Left ventricle myocardium inferior (tissue), 1 donor: ENCODE measurements around the gene ARL2. TPM values are rescaled to one million over a fixed set of nuclear protein-coding genes. Genes with fewer than 3 reads are reported as not detected.
"Not testable (repeated sequence)": the region's sequence is repeated elsewhere in the genome, so short reads cannot be mapped to it uniquely, and the experiment has no call there.

Source experiments
- DNase-seq: peaks from one replicate; pipeline ENCODE4 v3.0.0-alpha.2; 2020
- H3K27ac ChIP-seq: fragments of 200-600 bp; replicated peaks from 2 replicates; pipeline ENCODE4 v1.8.0; 2021
- H3K27me3 ChIP-seq: fragments of 200-600 bp; 2 replicates; pipeline ENCODE4 v1.8.0; 2021; ENCODE audit warnings: low read depth
- H3K36me3 ChIP-seq: fragments of 200-600 bp; 2 replicates; pipeline ENCODE4 v1.8.0; 2021
- H3K4me1 ChIP-seq: fragments of 200-600 bp; 2 replicates; pipeline ENCODE4 v1.8.0; 2021
- H3K4me3 ChIP-seq: fragments of 200-600 bp; 2 replicates; pipeline ENCODE4 v1.8.0; 2021; ENCODE audit warnings: mild to moderate bottlenecking, moderate library complexity
- H3K9me3 ChIP-seq: fragments of 200-600 bp; replicated peaks from 2 replicates; pipeline ENCODE4 v1.8.0; 2021
- intact Hi-C: fragments of 100-400 bp; cut with micrococcal nuclease; formaldehyde crosslinking; loops from one replicate; pipeline ENCODE4 v1.11.0; 2022
- total RNA-seq: library from RNA; stranded (reverse); fragmentation: NEBNext Ultra II Directional; extraction: Animal tissue kit (Norgen Biotek cat#: 25700); gene quantifications from one replicate; pipeline ENCODE4 v1.2.1, GENCODE V29; 2021
- TF ChIP-seq, protein P1 (sequence below): fragments of 200-600 bp; IDR thresholded peaks from 2 replicates; pipeline ENCODE4 v1.8.0; 2021; ENCODE audit warnings: antibody characterized with exemption, mild to moderate bottlenecking, borderline replicate concordance
- donor health status: DM: no; HTN: yes; CAD: no; lungs with severe emphysema.

ARL2 gene
- total RNA-seq, 1 donor from 2014 or later, result 128 TPM

DNA sequence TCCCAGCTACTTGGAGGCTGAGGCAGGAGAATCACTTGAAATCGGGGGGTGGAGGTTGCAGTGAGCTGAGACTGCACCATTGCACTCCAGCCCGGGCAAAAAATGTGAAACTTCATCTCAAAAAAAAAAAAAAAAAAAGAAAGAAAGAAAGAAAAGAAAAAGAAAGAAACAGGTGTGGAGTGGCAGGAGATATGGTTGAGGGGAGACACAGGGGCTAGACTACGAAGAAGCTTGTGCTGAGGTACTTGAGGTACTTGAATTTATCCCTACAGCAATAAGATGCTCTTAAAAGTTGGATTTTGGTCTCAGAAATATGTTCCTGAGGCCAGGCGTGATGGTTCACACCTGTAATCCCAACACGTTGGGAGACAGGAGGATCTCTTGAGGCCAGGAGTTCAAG is 39.8 kb upstream of the ARL2 start:
- H3K4me1 ChIP-seq, result peaks cover 15% of the 10 kb centered on the region
- H3K9me3 ChIP-seq, result no peaks in the 10 kb centered on the region
- TF ChIP-seq, protein P1, sequence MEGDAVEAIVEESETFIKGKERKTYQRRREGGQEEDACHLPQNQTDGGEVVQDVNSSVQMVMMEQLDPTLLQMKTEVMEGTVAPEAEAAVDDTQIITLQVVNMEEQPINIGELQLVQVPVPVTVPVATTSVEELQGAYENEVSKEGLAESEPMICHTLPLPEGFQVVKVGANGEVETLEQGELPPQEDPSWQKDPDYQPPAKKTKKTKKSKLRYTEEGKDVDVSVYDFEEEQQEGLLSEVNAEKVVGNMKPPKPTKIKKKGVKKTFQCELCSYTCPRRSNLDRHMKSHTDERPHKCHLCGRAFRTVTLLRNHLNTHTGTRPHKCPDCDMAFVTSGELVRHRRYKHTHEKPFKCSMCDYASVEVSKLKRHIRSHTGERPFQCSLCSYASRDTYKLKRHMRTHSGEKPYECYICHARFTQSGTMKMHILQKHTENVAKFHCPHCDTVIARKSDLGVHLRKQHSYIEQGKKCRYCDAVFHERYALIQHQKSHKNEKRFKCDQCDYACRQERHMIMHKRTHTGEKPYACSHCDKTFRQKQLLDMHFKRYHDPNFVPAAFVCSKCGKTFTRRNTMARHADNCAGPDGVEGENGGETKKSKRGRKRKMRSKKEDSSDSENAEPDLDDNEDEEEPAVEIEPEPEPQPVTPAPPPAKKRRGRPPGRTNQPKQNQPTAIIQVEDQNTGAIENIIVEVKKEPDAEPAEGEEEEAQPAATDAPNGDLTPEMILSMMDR, result no peak
- H3K27ac ChIP-seq, result no peak overlapping the region
- H3K27me3 ChIP-seq, result peaks cover 14% of the 10 kb centered on the region
- no peak for DNase-seq
- no peaks in the 10 kb centered on the region for H3K36me3 ChIP-seq
- no peak overlapping the region for H3K4me3 ChIP-seq
- intact Hi-C loops, result no loop called here

DNA sequence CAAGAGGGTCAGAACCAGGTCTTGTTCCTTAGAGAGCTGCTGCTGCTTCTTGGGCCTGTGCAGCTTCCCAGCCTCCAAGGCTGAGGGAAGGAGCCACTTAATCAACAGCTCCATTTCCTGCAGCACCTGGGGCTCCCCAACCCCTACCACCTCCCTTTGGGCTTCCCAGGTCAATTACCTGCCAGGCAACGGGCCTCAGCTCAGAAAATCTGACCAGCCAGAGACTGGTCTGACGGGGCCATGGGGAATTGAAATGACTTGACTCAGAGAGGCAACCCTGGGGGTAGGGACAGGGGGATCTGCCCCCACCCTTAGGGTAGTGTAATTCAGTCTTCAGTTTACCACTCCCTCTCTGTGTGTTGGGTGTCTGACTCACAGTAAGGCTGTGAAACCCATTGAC is 37.3 kb upstream of the ARL2 start:
- Histone ChIP-seq H3K36me3 (no peaks in the 10 kb centered on the region), H3K9me3 (no peaks in the 10 kb centered on the region), H3K4me1 (peaks cover 11% of the 10 kb centered on the region), H3K27ac (no peak overlapping the region), H3K4me3 (no peak overlapping the region), H3K27me3 (peaks cover 14% of the 10 kb centered on the region)
- intact Hi-C loops, result no loop called here
- DNase-seq, result no peak
- TF ChIP-seq, protein P1, result no peak

DNA sequence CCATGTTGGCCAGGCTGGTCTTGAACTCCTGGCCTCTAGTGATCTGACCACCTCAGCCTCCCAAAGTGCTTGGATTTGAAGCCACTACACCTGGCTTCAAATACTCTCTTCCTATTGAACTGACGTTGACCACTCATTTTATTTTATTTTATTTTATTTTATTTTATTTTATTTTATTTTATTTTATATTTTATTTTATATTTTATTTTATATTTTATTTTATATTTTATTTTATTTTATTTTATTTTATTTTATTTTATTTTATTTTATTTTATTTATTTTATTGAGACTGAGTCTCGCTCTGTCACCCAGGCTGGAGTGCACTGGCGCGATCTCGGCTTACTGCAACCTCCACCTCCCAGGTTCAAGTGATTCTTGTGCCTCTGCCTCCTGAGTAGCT is 30.6 kb upstream of the ARL2 start:
- H3K9me3 ChIP-seq, H3K27ac ChIP-seq, H3K27me3 ChIP-seq, H3K4me3 ChIP-seq, intact Hi-C loops, DNase-seq, H3K36me3 ChIP-seq, H3K4me1 ChIP-seq: not testable (repeated sequence)

DNA sequence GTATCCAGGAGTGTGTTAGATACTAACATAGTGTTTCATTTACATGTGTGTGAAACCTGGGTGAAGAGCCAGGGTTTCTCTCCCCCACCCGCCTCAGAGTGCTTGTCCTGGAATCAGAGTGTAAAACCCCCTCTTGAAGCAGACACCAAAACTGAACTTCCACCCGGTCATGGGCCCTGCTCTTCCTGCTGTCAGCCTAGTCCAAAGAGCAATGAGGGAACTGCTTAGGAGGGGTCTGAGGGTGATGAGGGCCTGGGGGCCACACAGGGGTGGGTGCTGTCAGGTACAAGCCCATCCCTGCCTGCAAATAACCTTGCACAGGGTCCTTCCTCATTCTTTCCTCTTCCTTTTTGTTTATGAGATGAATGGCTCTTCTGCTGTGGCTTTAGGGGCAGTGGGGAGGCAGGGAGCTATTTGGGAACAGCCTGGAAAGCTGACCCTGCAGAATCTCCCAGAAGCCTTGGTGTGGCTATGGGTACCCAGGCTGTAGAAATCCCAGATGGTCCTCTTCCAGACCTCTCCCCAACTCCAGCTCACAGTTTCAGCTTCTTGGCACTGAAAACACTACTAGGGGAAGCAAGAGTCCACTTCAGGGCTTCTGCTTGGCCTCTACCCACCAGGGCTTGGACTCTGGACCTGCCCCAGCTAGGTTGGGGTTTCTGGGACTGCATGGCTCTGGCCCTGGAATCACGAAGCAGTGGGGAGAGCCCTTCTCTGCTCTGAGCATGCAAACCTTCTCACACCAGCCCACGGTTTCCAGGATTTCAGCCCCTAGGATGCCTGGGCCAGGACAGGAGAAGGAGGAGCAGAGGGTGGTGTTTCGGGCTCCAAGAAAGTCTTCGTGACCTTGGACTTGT is 25.7 kb upstream of the ARL2 start:
- Histone ChIP-seq H3K4me3 (no peak overlapping the region), H3K4me1 (peaks cover 28% of the 10 kb centered on the region), H3K36me3 (no peaks in the 10 kb centered on the region), H3K27ac (peak overlapping the region; percentile 84), H3K27me3 (no peaks in the 10 kb centered on the region), H3K9me3 (no peaks in the 10 kb centered on the region)
- TF ChIP-seq, protein P1, result no peak
- intact Hi-C loops, result no loop called here
- DNase-seq, result no peak

DNA sequence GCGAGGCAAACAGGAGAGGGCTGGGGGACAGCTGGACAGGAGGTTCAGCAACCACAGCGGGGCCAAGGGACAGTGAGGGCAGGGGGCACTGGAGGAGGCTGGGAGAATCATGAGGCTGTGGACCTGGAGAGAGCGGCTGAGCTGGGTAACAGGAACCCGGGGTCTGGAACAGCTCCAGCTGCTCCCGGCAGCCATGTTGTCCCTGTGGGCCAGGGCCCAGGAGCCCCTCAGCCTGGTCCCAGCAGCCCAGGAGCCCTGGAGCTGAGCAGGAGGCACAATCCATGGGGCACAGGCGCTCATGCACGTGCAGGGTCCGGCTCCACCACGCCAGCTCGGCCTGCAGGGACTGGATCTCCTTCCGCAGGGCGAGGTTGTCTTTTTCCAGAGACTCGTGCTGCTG is 24.5 kb upstream of the ARL2 start:
- Histone ChIP-seq H3K27ac (peak overlapping the region; percentile 84), H3K4me3 (peak overlapping the region; percentile 57), H3K27me3 (no peaks in the 10 kb centered on the region), H3K36me3 (no peaks in the 10 kb centered on the region), H3K9me3 (no peaks in the 10 kb centered on the region), H3K4me1 (peaks cover 39% of the 10 kb centered on the region)
- TF ChIP-seq, protein P1, result no peak
- intact Hi-C loops, result no loop called here
- DNase-seq, result no peak

DNA sequence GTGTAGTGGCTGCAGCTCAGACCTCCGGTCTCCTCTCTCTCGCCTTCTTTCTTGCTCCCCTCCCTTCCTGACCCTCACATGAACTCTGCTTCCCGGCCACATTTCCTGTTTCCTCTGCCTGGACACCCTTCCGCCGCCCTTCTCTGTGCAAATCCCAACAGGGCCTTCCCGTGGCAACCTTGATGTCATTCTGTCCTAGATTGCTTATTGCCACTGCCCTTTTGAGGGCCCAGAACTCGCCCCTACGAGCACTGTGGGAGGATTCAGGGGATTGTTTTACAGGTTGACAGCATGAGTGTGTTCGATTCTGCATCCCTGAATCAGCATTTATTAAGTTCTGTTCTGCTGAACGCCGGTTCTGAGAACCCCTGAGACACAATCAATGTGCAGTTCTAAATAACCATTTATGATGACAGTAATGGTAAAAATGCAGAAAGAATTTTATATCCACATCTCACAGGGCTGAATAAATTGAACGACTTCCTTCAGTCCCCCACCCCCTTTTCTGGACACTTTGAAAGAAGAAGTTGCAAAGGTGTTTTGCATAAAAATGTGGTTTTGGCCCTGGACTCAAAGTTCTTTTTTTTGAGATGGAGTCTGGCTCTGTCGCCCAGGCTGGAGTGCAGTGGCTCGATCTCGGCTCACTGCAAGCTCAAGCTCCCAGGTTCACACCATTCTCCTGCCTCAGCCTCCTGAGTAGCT is 23.6 kb upstream of the ARL2 start:
- Histone ChIP-seq H3K27me3 (no peaks in the 10 kb centered on the region), H3K4me1 (peaks cover 42% of the 10 kb centered on the region), H3K36me3 (no peaks in the 10 kb centered on the region), H3K27ac (peak overlapping the region; percentile 84), H3K4me3 (peak overlapping the region; percentile 57), H3K9me3 (no peaks in the 10 kb centered on the region)
- intact Hi-C loops, result no loop called here
- peak; percentile 59 for DNase-seq
- TF ChIP-seq, protein P1, result no peak
